HG02642 (cell line): ENCODE results near the gene FUBP3.
"Not testable (repeated sequence)": the region's sequence is repeated elsewhere in the genome, so short reads cannot be mapped to it uniquely, and the experiment has no call there.

ENCODE experiments used
- ATAC-seq: cut with Tn5 transposase; IDR thresholded peaks from one replicate; pipeline ENCODE4 v1.9.1; 2021; ENCODE audit warnings: mild to moderate bottlenecking; ENCODE audit not compliant: unreplicated experiment, poor library complexity

The FUBP3 gene

DNA sequence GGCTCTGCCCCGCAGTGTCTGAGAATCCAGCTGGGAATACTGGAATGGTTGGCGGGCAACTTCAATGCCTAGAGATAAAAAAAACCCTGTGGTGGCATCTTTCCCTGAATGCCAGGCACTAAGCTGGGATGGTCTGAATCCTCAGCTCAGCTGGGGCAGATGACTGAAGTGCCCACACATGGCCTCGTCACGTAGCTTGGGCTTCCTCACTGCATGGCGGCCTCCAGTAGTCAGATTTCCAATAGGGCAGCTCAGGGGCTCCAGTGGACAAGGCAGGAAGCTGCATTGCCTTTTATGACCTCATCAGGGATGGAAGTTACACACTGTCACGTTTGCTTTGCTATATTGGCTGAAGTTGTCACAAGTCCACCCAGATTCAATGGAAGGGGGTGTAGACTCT lies 24.3 kb upstream of the FUBP3 start:
- ATAC-seq, result no peak

DNA sequence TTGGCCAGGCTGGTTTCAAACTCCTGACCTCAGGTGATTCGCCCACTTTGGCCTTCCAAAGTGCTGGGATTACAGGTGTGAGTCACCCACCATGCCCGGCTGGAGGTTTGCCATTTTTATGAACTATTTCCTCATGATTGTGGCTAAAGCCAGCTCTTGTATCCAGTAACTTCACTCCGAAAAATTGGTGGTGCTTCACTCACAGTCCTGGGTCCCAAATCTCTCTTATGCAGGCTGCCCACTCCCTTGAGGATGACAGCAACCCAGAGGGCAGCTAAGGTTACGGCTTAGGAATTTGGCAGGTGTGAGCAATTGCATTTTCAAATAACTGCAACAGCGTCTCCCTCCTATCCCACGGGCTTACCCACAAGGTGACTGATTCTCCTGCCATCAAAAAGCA lies 23.4 kb upstream of the FUBP3 start:
- no peak for ATAC-seq

DNA sequence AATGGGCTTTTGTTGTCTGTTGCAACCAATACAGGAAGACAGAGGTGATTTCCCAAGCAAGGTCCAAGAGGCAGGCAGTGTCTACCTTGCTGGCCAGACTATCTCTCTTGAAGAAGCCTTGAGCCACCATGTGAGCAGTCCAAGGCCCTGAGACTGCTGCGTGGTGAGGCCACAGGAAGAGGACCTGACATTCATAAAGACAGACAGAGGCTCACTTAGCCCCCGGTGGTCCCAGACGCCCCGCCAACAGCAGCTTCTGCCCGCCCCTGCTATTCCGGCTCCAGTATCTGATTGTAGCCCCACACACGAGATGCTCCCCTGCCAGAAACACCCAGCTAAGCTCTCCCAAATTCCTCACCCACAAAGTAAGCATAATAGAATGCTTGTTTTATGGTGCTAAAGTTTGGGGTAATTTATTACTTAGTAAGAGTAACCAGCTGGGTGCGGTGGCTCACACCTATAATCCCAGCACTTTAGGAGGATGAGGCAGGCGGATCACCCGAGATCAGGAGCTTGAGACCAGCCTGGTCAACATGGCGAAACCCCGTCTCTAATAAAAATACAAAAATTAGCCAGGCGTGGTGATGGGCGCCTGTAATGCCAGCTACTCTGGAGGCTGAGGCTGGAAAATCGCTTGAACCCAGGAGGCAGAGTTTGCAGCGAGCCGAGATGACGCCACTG lies 22.8 kb upstream of the FUBP3 start:
- no peak for ATAC-seq

DNA sequence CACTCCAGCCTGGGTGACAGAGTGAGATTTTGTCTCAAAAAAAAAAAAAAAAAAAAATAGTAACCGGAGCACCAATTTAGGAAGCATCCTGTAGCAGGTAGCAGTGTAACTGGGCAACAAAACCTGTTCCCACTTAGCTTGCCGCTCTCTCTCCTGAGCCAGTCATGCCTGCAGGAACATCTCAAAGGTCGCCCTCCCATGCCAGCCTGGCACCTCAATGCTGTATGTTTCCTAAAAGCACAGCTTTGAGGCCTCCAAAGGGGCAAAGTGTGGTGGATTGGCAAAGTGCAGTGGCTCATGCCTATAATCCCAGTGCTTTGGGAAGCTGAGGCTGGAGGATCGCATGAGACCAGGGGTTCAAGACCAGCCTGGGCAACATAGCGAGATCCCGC lies 22.3 kb upstream of the FUBP3 start:
- ATAC-seq, result no peak

DNA sequence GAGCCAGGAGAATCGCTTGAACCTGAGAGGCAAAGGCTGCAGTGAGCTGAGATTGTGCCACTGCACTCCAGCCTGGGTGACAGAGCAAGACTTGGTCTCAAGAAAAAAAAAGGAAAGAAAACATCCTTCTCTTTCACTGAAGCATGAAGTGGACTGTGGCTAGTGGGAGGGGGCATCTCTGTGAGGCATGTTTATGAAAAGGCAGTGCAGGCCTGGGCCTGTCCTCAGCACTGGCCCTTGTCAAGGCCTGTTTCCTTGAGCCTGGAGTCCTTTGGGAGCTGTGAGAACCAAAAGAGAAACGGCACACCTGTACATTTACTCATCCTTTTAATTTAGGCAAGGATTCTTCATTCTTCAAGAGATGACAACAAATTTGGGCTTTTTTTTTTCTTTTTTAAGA lies 18.3 kb upstream of the FUBP3 start:
- ATAC-seq, result no peak

DNA sequence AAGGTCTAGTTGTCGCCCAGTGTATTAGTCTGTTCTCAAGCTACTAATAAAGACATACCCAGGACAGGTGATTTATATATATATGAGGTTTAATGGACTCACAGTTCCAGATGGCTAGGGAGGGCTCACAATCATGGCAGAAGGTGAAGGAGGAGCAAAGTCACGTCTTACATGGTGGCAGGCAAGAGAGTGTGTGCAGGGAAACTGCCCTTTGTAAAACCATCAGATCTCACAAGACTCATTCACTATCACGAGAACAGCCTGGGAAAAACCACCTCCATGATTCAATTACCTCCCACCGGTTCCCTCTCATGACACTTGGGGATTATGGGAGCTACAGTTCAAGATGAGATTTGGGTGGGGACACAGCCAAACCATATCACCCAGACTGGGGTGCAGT lies 16.9 kb upstream of the FUBP3 start:
- ATAC-seq, result not testable (repeated sequence)

DNA sequence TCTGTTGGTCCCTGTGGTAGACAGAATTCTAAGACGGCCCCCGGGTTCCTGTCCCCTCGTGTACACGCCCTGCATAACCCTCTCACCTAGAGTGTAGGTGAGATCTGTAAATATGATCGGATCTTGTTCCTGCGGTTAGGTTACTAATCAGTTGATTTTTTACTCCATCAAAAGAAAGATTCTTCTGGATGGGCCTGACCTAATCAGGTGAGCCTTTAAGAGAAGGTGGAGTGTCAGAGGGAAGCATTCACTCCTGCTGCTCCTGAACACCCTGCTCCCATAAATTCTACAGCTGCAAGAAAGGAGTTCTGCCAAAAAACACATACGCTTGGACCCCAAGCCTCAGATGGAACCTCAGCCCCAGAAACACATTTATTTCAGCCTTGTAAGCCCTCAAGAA lies 15.6 kb upstream of the FUBP3 start:
- ATAC-seq, result no peak

DNA sequence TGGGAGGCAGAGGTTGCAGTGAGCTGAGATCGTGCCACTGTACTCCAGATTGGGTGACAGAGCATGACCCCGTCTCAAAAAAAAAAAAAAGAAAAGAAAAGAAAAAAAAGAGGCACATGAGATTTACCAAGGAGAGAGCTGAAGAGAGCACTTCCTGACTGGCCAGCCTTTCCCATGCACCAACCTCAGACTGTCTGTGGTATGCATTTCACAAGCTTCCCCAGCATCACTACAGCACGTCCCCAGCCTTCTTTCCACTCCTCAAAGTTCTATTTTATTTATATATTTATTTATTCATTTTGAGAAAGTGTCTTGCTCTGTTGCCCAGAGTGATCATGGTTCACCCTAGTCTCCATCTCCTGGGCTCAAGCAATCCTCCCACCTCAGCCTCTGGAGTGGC lies 13.6 kb upstream of the FUBP3 start:
- ATAC-seq, result no peak

DNA sequence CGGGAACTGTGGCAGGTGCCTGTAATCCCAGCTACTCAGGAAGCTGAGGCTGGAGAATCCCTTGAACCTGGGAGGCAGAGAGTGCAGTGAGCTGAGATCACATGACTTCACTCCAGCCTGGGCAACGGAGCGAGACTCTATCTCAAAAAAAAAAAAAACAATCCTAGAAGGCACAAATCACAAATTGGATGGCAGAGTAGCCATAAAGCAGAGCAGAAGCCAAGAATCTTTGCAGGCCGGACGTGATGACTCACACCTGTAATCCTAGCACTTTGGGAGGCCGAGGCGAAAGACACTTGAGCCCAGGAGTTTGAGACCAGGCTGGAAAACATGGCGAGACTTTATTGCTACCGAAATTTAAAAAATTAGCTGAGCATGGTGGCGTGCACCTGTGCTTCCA lies 9.2 kb upstream of the FUBP3 start:
- ATAC-seq, result no peak

DNA sequence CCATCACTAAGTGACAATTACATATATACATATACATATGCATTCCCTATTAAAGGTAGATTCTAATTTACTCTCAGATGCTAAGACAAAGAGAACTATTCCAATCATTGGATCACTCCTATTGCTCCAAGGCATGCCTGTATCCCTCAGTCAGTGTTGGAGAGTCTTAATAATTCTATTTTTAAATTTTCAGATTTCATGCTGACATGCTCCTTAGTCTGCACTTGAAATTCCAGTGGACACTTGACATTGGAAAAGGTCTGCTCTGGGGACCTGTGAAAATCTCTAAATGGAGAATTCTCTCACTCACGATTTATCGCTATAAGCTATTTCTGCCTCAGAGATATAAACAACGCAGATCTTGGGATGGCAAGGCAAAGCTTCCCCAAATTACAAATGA lies 3.9 kb upstream of the FUBP3 start:
- no peak for ATAC-seq

DNA sequence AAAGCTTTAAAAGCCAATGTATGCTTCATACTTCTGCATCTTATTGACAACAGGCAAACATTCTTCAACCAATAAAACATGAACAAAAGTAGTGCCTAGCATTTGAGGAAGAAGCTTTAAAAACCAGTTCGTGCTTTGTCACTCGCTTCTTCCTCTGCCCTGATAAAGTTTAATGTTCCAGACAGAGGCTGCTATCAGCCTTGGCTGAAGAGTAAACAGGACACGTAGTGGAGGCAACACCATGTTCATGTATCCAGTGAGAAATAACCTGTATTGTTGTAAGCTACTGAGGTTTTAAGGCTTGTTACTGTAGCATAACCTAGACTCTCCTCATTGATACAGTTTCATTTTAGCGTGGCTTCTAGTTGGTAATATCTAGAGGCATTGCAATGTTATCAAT lies 3.2 kb upstream of the FUBP3 start:
- ATAC-seq, result no peak

DNA sequence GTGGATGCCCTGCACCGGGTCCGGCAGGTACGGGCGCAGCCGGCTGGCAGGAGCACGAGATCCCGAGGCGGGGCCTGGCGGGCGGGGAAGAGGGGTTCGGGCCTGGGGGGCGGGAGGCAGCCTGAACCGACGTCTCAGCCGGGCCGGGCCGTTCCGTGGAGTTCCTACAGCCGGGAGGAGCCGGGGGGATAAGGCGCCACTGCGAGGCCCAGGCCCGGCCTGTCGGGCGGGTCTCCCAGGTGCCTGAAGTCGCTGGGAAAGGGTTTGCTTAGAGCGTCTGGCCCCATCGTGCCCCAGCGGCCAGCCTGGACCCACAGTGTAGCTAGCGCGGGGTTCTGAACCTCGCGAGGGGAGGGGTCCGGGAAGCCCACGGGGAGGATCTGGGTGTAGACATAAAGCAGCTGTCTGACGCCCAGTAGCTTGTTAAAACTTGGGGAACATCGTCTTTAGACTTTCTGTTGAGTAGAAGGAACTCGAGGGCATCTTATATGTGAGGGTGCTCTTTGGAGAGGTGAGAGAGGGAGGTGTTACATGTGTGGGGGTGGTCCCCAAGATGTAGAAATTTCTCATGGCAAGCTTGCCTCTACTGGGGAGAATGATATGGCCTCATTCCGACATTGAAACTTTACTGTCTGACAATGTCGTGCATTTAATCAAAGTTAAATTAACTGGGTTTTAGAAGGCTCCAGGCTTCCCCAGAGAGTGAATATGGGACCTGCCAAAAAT lies 524 bp downstream of the FUBP3 start:
- peak; percentile 28 for ATAC-seq

DNA sequence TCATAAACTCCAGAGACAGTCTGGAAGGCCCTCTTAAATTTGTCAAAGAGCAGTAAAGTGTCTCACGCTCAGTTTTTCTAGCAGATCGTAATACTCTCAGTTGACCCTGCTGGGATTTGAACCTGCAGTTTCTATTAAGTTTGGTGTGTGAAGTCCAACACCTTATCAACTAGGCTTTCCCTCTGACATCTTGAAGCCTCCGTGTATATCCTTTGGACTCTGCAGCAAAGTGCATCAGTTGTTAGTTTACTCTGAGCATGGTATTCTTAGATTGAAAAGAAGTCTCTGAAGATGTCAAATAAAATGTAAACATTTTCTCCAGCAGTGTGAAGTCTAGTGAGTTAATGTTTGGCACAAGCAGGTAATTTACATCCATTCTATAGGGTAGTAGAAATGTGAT lies 2.4 kb downstream of the FUBP3 start:
- ATAC-seq, result no peak

DNA sequence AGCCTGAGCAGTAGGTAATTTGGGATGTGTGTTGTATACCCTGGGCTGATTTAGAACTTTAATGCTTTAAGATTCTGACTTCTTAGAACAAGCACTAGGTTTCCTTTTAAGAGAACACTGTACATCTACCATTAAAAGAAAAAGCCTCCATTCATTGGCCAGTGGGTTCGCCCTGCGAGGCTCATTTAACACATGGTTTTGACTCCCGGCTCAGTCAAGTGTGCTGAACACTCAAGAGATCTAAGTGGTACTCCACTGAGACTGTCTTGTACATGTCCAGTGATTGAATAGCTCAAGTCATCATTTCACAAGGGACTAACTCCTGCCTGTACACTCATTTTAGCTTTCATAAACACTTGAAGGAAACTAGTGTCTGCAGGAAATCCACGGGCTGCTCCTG lies 3.9 kb downstream of the FUBP3 start:
- ATAC-seq, result no peak

DNA sequence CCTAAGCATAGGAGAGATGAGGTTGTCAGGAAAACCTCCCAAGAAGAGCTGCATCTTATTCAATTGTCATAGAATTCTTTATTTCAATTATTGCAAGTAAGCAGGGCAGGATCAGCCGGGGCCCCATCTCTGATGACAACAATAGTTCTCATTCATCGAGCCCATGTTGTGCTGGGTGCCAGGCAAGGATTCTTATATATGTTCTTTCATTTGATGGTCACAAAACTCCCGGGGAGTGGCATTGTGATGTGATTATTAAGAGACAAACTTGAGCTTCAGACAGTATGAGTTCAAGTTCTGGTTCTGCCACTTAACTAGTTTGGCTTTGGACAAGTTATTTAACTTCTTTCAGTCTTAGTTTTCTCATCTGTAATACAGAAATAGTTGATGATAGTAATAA lies 8.5 kb downstream of the FUBP3 start:
- ATAC-seq, result no peak

DNA sequence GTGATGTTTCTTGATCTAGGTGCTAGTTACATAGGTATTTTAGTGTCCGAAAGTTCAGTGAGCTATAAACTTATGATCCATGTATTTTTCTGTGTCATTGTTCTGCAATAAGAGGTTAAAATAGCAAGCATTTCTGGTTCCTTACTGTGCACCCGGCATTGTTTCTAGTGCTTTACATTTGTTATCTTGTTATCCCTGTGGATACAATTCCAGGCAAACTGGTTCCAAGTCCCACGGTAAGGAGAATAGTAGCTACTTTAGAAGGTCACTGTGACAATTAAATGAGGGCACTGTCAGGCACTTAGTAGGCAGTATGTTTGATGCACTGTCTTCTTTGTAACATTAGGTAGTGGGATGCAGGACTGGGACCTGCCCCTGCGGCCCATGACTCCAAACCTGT lies 9.0 kb downstream of the FUBP3 start:
- ATAC-seq, result no peak

DNA sequence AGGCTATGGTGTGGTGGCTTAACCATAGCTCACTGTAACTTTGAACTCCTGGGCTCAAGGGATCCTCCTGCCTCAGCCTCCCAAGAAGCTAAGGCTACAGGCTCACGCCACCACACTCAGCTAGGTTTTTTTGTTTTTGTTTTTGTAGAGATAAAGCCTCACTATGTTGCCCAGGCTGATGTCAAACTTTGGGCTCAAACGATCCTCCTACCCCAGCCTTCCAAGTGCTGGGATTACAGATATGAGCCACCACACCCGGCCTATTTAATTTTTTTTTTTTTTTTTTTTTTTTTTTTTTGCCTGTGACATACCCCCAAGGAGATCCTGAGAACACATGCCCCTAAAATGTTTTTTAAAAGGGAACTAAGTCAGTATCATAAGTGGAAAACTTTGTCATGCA lies 10.4 kb downstream of the FUBP3 start:
- ATAC-seq, result no peak

DNA sequence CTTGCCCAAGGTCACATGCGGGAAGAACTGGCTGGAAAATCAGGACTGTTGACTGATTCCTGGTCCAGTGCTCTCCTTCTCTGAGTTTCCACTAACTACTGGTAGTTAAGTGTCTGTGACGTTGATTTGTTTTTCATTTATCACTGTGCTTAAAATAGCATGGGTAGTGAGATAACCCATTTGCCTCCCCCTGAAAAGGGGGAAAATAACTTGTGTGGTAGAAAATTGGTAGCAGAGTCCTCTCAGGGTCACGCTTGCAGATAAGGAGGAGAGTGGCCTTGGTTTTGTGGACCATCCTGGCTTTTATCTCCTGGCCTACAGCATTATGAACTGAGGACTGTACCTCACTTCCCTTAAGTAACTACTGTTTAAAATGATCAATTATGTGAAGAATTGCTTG lies 10.9 kb downstream of the FUBP3 start:
- ATAC-seq, result no peak

DNA sequence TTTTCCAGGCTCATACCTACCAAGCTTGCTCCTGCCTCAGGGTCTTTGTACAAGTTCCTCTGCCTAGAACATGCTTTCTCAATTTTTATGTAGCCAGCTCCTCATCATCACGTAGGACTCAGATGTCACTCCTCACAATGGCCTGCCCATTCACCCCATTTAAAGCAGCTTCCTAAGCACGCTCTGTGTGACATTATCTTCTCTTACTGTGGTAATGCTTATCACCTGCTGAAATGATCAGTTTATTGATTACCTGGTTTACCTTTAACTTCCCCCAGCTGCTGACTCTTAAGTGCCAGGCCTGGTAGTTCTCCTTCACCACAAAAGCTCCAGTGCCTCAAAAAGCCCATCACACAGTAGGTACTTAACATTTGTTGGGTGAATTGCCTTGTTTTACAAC lies 13.6 kb downstream of the FUBP3 start:
- ATAC-seq, result no peak

DNA sequence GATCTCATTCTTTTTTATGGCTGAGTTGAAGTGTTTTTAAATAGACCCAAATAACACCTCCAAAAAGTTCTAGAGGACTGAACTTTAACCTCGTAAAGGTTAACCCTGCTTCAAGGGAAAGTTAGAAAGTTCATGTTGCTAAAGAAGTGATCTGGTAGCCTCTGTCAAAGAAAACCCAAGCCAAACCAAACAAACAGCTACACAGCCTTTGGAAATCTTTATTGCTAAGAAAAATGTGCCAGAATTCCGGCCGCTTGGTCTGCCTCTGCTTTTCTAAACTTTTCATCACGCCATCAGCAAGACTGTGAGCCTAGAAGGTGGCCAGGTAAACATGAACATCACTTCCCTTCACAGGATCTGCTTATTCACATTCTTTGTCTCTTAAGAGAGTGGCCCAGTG lies 17.9 kb downstream of the FUBP3 start:
- no peak for ATAC-seq

DNA sequence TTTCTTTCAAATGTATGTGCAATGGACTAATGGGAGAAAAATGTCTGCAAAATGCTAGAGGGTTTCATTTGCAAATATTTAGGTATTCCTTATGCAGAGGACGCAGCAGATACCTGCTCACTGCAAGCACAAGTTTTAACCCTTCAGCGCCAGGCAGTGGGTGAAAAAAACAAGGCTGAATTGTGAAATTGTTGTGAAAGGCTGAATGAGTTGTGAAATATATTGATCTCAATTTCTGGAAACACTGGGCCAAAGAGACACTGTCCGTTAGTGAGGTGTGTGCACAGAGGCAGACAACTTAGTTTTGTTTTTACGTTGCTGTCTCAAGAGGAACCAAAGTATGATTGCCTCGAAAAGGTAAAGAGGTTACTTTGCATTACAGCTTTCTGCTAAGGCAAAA lies 18.8 kb downstream of the FUBP3 start:
- no peak for ATAC-seq

DNA sequence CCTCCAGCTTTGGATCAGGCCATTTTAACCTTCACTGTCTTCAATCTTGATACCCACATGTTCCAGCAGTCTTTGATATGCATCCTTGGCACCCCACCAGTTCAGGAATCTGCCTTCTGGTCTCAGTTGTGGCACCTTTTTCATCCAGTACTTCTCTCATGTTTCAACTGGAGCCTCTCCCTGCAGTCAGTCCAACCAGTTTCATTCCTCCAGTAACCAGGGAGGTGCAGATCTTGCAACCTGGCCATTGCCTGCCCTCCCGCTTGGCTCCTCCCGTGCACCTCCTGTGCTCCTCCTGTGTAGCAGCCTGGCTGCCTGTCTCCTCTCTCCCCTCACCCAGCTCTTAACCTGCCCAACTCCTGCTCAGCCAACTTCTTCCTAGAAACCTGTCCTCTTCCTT lies 20.2 kb downstream of the FUBP3 start:
- ATAC-seq, result no peak
